Iris pigment epithelial cell (primary cell): ENCODE data around the gene COL4A1.
A peak's percentile ranks its signal among the peaks of the same experiment; 100 is the strongest.

ENCODE experiments used
- DNase-seq: peaks from one replicate; pipeline ENCODE4 v3.0.0-alpha.2; 2011; ENCODE audit warnings: low read depth

The COL4A1 gene

GRCh38 chr13:110133425-110134235, 173.3 kb downstream of the COL4A1 start:
- no peak for DNase-seq

- no peak for DNase-seq
Observed at GRCh38 chr13:110132225-110132982, 174.6 kb downstream of the COL4A1 start.

GRCh38 chr13:110131424-110131823, 175.5 kb downstream of the COL4A1 start:
- DNase-seq, result no peak

- no peak for DNase-seq
Observed at GRCh38 chr13:110130431-110130830, 176.5 kb downstream of the COL4A1 start.

- no peak for DNase-seq
Observed at GRCh38 chr13:110129539-110130186, 177.3 kb downstream of the COL4A1 start.

- no peak for DNase-seq
Observed at GRCh38 chr13:110129076-110129475, 177.9 kb downstream of the COL4A1 start.

GRCh38 chr13:110128546-110128945, 178.4 kb downstream of the COL4A1 start:
- DNase-seq, result peak; percentile 39

GRCh38 chr13:110127986-110128511, 178.9 kb downstream of the COL4A1 start:
- DNase-seq, result peak; percentile 62

- peak; percentile 99 for DNase-seq
Observed at GRCh38 chr13:110126391-110126961, 180.5 kb downstream of the COL4A1 start.

GRCh38 chr13:110125613-110126272, 181.2 kb downstream of the COL4A1 start:
- DNase-seq, result peak; percentile 33

GRCh38 chr13:110125157-110125556, 181.8 kb downstream of the COL4A1 start:
- peak; percentile 28 for DNase-seq

GRCh38 chr13:110124201-110124940, 182.6 kb downstream of the COL4A1 start:
- DNase-seq, result no peak

GRCh38 chr13:110123041-110123809, 183.7 kb downstream of the COL4A1 start:
- DNase-seq, result no peak

- DNase-seq, result no peak
Observed at GRCh38 chr13:110121422-110122083, 185.4 kb downstream of the COL4A1 start.

- peak; percentile 48 for DNase-seq
Observed at GRCh38 chr13:110119935-110120905, 186.7 kb downstream of the COL4A1 start.

GRCh38 chr13:110118106-110118505, 188.9 kb downstream of the COL4A1 start:
- DNase-seq, result no peak

GRCh38 chr13:110116072-110116487, 190.9 kb downstream of the COL4A1 start:
- DNase-seq, result peak; percentile 76

GRCh38 chr13:110115591-110115990, 191.4 kb downstream of the COL4A1 start:
- DNase-seq, result no peak
